ENCODE data around the gene NOP9.

- TF ChIP-seq CTCF (IDR thresholded peaks at IDR 0.05; ENCODE audit: insufficient read depth, low read depth, low read length): no peak
- TF ChIP-seq EZH2 (IDR thresholded peaks at IDR 0.05; ENCODE audit: insufficient read depth, low read length): no peak
These were observed 41.0 kb downstream of the NOP9 start for GRCh38 chr14:24340606-24341005.

Measured in astrocyte (in vitro differentiated cells and primary cell).